Measurements from ENCODE around the gene CENPH.
"Not testable (repeated sequence)": the region's sequence is repeated elsewhere in the genome, so short reads cannot be mapped to it uniquely, and the experiment has no call there.

Gene CENPH, protein sequence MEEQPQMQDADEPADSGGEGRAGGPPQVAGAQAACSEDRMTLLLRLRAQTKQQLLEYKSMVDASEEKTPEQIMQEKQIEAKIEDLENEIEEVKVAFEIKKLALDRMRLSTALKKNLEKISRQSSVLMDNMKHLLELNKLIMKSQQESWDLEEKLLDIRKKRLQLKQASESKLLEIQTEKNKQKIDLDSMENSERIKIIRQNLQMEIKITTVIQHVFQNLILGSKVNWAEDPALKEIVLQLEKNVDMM

DNA sequence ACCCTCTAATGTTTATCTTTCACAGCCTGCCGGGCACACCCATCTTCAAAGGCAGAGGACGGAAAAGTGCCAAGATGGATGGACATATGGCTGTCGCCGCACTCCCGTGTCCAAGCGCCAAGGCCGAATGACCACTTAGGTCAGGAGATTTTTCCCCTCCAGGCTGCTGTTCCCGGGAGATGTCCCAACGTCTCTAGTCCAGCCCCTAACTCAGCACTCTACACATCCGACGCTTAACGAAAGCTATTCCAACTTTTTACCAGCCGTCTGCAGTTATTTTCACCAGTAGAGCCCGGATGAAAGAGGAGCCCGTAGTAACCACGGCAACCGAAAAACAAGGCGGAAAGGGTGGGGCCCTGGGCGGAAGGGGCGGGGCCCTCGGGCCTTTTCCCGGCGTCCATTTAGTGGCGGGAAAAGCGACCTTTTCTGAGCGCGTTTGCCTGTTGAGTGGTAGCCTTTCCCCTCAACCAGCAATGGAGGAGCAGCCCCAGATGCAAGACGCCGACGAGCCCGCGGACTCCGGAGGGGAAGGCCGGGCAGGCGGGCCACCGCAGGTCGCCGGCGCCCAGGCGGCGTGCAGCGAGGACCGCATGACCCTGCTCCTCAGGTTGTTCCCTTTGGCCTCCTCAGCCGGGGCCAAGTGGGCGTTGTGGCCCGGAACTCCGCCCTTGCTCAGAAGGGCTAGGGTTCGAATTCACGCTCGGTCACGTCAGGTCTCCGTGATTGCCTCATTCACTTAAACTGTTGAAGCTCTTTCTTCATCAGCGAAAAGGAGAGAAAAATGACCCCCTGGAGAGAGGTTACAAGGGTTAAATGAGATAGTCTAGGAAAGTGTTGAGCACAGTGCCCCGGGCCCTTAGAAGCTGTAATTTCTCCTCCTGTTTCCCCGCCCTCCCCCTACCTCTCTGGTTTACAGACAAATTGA lies at the start of gene CENPH:
TSS of gene CENPH (plus strand) at position 422 of the 925 bp plus-strand sequence. CDS start at position 474, 52 bp downstream.
- peak within 1 kb of the TSS; percentile 45 to 91 (median 78) for H3K4me3 ChIP-seq
- peak within 1 kb of the TSS in 20 of 21 experiments; percentile 10 to 84 (median 78) for H3K27ac ChIP-seq

DNA sequence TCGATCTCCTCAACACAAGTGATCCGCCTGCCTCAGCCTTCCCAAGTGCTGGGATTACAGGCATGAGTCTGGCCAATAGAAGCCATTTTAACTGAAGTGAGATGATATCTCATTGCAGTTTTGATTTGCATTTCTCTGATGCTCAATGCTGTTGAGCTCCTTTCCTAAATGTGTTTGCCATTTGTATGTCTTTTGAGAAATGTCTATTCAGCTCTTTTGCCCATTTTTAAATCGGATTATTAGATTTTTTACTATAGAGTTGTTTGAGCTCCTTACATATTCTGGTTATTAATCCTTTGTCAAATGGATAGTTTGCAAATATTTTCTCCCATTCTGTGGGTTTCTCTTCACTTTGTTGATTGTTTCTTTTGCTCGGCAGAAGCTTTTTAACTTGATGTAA lies 49.1 kb upstream of the CENPH start:
- not testable (repeated sequence) for H3K4me3 ChIP-seq, H3K27ac ChIP-seq

DNA sequence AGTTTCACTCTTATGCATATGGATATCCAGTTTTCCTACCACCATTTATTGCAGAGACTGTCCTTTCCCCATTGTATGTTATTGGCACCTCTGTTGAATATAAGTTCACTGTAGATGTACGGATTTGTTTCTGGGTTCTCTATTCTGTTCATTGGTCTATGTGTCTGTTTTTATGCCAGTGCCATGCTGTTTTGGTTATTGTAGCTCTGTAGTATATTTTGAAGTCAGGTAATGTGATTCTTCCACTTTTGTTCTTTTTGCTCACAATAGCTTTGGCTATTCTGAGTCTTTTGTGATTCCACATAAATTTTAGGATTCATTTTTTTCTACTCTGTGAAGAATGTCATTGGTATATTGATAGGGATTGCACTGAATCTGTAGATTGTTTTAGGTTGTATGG lies 48.6 kb upstream of the CENPH start:
- Histone ChIP-seq H3K4me3 (no peak overlapping the region), H3K27ac (no peak overlapping the region)

DNA sequence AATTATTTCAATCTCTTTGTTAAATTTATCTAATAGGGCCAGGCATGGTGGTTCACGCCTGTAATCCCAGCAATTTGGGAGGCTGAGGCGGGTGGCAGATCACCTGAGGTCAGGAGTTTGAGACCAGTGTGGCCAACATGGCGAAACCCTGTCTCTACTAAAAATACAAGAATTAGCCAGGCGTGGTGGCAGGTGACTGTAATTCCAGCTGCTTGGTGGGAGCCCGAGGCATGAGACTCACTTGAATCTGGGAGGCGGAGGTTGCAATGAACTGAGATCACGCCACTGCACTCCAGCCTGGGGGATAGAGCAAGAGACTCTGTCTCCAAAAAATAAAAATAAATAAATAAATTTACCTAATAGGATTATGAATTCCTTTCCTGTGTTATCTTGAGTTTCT lies 40.8 kb upstream of the CENPH start:
- H3K27ac ChIP-seq, H3K4me3 ChIP-seq: not testable (repeated sequence)

DNA sequence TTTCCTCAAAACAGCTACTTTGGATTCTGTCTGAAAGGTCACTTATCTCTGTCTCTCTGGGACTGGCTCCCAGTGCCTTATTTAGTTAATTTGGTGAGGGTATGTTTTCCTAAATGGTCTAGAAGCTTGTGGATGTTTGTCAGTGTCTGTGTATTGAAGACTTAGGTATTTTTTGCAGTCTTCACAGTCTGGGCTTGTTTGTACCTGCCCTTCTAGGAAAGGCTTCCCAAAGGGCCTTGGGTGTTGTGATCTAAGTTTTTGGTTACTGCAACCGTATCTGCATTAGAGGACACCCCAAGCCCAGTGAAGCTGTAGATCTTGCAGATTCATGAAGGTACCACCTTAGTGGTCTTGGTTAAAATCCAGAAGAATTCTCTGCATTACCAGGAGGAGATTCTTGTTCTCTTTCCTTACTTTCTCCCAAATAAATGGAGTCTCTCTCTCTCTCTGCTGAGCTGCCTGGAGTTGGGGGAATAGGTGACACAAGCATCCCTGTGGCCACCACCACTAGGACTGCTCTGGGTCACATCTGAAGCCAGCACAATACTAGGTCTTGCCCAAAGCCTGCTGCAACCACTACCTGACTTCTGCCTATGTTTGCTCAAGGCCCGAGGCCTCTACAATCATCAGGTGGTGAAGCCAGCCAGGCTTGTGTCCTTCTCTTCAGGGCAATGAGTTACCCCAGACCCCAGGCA lies 40.3 kb upstream of the CENPH start:
- H3K4me3 ChIP-seq: no peak overlapping the region
- H3K27ac ChIP-seq: no peak overlapping the region

DNA sequence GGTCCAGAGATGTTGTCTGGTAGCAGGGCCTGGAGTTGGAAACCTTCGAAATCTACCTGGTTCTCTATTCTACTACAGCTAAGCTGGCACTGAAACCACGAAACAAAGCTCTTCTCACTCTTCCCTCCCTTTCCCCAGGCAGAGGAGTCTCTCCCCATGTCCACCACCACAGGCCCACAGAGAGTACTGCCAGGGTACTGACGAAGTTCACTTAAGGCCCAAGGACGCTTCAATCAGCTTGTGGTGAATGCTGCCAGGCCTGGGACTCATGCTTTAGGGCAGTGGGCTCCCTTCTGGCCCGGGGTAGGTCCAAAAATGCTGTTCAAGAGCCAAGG lies 39.7 kb upstream of the CENPH start:
- Histone ChIP-seq H3K27ac (no peak overlapping the region), H3K4me3 (no peak overlapping the region)

DNA sequence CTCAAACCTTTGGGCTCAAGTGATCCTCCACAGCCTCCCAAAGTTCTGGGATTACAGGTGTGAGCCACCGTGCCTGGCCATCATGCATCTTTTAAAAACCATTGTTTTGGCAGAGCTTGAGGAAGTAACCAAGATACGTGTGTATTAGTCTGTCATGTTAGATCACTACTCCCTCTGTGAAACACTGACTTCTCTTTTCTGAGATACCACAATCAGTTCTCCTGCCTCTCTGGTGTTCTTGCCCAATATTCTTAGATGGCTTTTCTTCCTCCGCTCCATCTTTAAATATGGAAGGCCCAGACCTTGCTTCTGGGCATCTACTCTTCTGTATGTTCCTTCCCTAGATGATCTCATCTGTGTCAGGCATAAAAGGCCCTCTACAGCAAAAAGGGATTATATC lies 36.7 kb upstream of the CENPH start:
- Histone ChIP-seq H3K27ac (no peak overlapping the region), H3K4me3 (no peak overlapping the region)

DNA sequence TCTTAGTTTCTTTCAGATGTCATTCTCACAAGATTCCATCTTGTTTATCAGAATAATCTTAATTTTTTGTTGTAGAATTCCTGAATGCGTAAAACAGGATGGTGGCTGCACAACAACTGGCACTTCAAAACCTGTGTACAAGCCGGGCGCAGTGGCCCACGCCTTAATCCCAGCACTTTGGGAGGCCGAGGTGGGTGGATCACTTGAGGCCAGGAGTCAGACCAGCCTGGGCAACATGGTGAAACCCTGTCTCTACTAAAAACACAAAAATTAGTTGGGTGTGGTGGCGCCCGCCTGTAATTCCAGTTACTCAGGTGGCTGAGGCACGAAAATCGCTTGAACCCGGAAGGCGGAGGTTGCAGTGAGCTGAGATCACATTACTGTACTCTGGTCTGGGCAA lies 32.9 kb upstream of the CENPH start:
- no peak overlapping the region for H3K27ac ChIP-seq
- H3K4me3 ChIP-seq: no peak overlapping the region

DNA sequence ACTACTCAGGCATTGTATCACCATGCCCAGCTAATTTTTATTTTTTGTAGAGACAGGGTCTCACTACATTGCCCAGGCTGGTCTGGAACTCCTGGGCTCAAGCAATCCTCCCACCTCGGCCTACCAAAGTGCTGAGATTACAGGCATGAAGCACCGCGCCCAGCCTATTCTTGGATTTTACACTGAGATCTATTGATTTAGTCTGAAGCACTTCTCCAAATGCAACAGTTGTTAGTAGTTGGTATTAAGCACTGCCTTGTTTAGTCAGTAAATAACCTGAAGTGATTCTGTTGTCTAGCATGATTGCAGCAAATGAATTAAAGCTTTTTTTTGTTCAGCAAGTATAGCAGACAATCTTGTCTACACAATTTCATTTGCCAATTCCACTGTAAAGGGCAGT lies 31.3 kb upstream of the CENPH start:
- H3K27ac ChIP-seq: no peak overlapping the region
- H3K4me3 ChIP-seq: no peak overlapping the region

DNA sequence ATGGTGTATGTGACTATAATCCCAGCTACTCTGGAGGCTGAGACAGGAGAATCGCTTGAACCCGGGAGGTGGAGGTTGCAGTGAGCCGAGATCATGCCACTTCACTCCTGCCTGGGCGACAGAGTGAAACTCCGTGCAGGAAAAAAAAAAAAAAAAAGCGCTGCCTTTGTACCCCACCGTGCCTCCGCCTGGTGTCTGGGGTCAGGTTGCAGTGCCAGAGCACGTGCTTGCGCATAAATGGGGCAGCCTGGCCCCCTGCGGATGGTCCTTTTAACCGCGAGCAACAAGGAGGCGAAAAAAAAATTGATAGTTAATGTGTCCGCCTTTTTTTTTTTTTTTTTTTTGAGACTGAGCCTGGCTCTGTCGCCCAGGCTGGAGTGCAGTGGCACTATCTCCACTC lies 28.7 kb upstream of the CENPH start:
- Histone ChIP-seq H3K27ac (no peak overlapping the region), H3K4me3 (no peak overlapping the region)

DNA sequence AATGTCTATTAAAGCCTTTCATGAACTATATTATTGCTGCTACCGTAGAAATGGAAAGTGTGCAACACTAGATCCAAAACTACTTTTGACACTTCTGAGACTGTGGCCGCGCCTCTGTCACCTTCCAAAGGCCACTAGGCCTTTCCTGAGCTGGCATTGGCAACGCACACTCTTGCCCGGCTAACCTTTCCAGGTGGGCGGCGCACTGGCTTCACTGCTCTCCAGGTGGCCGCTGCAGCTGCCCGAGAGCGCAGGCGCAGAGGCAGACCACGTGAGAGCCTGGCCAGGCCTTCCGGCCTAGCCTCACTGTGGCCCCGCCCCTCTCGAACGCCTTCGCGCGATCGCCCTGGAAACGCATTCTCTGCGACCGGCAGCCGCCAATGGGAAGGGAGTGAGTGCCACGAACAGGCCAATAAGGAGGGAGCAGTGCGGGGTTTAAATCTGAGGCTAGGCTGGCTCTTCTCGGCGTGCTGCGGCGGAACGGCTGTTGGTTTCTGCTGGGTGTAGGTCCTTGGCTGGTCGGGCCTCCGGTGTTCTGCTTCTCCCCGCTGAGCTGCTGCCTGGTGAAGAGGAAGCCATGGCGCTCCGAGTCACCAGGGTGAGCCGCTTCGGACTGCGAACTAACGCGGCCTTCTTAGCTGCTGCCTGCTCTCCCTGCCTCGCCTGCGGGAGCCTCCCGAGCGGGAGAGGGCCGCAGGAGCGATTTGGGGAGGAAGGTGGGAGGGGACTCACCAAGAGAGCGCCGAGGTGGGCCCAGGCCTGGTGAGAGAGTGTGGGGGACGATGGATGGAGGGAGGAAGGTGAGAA lies 22.5 kb upstream of the CENPH start, which contains the start of gene CCNB1:
TSS of gene CCNB1 (plus strand) at position 465 of the 807 bp plus-strand sequence. CDS start at position 578, 113 bp downstream.
- peak within 1 kb of the TSS in 18 of 21 experiments; percentile 1 to 77 (median 58) for H3K27ac ChIP-seq
- peak within 1 kb of the TSS; percentile 61 to 90 (median 72) for H3K4me3 ChIP-seq

DNA sequence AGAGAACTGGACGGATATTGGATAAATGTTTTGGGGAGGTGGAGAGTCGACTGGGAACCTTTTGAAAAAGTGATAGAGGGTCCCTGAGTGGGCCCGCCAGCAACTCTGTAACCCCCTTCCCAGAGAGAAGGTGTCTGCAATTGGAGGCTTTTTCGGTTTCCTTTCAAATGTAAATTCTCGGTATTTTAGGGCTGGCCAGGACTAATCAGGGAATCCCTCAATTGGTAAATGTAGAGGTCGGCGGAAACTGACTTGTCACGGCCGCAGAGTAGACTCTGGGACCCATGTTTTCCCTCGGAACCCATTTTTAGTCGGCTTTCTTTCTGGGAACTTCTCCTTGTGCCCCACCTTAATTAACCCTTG lies 21.9 kb upstream of the CENPH start:
- Histone ChIP-seq H3K4me3 (peak overlapping the region; percentile 61 to 90 (median 72)), H3K27ac (peak overlapping the region in 15 of 21 experiments; percentile 3 to 71 (median 46))

DNA sequence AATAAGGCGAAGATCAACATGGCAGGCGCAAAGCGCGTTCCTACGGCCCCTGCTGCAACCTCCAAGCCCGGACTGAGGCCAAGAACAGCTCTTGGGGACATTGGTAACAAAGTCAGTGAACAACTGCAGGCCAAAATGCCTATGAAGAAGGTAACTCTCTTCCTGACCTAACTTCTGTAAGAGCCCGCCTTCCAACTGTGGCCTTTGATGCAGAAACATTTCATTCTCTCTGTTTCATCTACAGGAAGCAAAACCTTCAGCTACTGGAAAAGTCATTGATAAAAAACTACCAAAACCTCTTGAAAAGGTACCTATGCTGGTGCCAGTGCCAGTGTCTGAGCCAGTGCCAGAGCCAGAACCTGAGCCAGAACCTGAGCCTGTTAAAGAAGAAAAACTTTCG lies 21.5 kb upstream of the CENPH start:
- peak overlapping the region in 3 of 21 experiments; percentile 24 to 71 (median 66) for H3K27ac ChIP-seq
- H3K4me3 ChIP-seq: peak overlapping the region; percentile 61 to 90 (median 72)

DNA sequence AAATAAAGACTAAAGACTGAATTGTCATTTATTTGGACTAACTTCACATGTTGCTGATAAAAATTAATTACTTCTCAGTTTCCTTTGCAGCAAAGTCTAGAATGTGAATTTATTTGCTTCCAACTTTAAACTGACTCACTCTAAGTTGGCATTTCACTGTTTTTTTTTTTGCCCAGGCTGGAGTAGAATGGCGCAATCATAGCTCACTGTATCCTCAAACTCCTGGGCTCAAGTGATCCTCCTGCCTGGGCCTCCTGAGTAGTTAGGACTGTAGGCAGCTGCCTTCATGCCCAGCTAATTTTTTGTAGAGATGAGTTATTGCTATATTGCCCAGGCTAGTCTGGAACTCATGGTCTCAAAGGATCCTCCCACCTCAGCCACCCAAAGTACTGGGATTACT lies 18.9 kb upstream of the CENPH start:
- no peak overlapping the region for H3K4me3 ChIP-seq
- H3K27ac ChIP-seq: no peak overlapping the region

DNA sequence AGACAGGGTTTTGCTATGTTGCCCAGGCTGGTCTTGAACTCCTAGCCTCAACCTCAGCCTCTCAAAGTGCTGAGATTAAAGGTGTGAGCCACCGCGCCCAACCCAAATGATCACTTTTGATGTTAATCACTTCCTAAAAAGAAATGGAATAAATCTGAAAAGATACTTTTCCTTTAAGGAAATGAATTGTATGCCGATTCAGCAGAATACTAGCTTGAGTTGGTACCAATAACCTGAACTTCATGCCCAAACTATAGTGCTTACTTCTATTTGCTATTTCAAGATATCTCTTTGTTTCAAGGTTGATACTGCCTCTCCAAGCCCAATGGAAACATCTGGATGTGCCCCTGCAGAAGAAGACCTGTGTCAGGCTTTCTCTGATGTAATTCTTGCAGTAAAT lies 18.4 kb upstream of the CENPH start:
- H3K4me3 ChIP-seq: no peak overlapping the region
- H3K27ac ChIP-seq: no peak overlapping the region

DNA sequence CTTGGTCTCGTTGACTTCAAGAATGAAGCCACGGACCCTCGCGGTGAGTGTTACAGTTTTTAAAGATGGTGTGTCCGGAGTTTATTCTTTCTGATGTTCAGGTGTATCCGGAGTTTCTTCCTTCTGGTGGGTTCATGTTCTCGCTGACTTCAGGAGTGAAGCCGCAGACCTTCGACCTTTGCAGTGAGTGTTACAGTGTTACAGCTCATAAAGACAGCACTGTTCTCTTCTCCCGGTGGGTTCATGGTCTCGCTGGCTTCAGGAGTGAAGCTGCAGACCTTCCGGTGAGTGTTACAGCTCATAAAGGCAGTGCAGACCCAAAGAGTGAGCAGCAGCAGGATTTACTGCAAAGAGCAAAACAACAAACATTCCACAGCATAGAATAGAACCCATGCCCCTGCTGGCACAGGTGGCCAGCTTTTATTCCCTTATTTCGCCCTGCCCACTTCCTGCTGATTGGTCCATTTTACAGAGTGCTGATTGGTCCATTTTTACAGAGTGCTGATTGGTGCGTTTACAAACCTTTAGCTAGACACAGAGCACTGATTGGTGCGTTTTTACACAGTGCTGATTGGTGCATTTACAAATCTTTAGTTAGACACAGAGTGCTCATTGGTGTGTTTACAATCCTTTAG lies 7.6 kb upstream of the CENPH start:
- not testable (repeated sequence) for H3K27ac ChIP-seq, H3K4me3 ChIP-seq

DNA sequence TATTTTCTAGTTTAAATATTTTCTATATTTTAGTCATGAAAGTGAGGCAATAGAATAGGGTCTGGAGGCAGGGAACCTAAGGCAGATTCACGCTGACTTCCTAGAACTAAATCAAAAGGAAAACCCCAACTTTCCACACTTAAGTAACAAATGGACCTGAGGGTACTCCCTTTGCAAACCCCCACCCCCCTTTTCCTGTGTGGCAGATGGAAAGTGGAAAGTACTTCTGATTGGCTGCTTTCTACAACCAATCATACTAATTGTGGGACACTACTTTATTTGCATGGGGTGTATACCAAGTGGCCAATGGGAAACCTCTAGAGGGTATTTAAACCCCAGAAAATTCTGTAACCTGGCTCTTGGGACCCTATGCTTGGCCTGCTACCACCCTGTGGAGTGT lies 4.8 kb upstream of the CENPH start:
- no peak overlapping the region for H3K27ac ChIP-seq
- no peak overlapping the region for H3K4me3 ChIP-seq

DNA sequence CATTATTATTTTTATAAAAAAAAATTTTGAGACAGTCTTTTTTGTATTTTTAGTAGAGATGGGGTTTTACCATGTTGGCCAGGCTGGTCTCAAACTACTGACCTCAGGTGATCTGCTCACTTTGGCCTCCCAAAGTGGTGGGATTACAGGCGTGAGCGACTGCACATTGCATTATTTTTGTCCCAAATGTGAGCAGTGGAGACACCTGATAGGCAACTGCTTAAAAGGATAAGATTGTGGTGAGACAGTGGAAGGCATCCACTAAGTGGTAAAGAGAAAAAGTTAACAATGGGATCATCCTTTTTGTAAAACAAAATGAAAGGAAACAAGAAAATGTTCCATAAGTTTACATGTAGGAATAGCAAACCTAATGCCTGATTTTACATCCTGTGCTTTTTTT lies 2.0 kb upstream of the CENPH start:
- H3K27ac ChIP-seq: no peak overlapping the region
- H3K4me3 ChIP-seq: no peak overlapping the region

DNA sequence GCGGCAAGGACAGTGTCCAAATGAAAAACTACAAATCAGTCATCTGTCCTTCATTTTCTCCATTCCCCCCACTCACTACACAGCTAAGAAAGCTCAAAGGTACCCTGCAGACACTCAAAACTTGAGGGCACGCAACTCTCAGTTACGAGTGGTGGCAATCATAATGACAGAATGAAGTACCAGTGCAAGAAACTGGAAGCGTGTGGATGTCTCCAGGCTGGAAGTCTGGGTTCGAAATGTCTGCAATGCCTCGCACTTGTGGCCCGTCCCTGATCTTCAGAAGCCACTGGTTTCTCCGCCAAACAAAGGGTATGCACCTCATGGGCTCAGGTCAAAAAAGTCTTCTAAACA lies 597 bp upstream of the CENPH start:
- peak overlapping the region in 20 of 21 experiments; percentile 10 to 84 (median 78) for H3K27ac ChIP-seq
- peak overlapping the region; percentile 45 to 91 (median 78) for H3K4me3 ChIP-seq
